OCI-LY7 (cell line): ENCODE data around the gene PHF20. TPM values are rescaled to one million over a fixed set of nuclear protein-coding genes. Genes with fewer than 3 reads are reported as not detected.
"Not testable (repeated sequence)": the region's sequence is repeated elsewhere in the genome, so short reads cannot be mapped to it uniquely, and the experiment has no call there.

Source experiments
- BruUV-seq: library from RNA; stranded (reverse); fragments of 400-500 nt; replicated peaks from 2 replicates; lab custom pipeline; 2021; lab: Mats Ljungman, UMichigan
- CTCF ChIA-PET: fragments of 300-600 bp; sonication (Branson Sonifier 250); formaldehyde crosslinking; loops from one replicate; lab custom pipeline; 2022; ENCODE audit warnings: antibody characterized with exemption; ENCODE audit not compliant: unreplicated experiment; lab: Charles Lee
- POLR2A ChIA-PET: fragments of 300-600 bp; sonication (Branson Sonifier 250); formaldehyde crosslinking; loops from one replicate; lab custom pipeline; 2022; ENCODE audit warnings: antibody characterized with exemption; lab: Charles Lee
- DNase-seq: peaks from one replicate; pipeline ENCODE4 v3.0.0-alpha.2; 2015; ENCODE audit warnings: low spot score
- H2AFZ ChIP-seq: fragments of 200-600 bp; sonication (generic), shearing (Covaris generic); 2 replicates; pipeline ENCODE4 v1.6.1; 2014; ENCODE audit warnings: mild to moderate bottlenecking, antibody characterized with exemption, low read length, moderate library complexity
- H3K27ac ChIP-seq: fragments of 200-600 bp; sonication (generic); 2 replicates; pipeline ENCODE4 v1.5.1; 2014; ENCODE audit warnings: mixed run types, low read depth, mild to moderate bottlenecking, moderate library complexity, low read length, inconsistent platforms; ENCODE audit not compliant: poor library complexity, severe bottlenecking
- H3K36me3 ChIP-seq: fragments of 200-600 bp; sonication (generic); 2 replicates; pipeline ENCODE4 v1.6.1; 2014; ENCODE audit warnings: mild to moderate bottlenecking, antibody characterized with exemption, low read length, moderate library complexity, mixed read lengths; ENCODE audit not compliant: insufficient read depth
- H3K4me1 ChIP-seq: fragments of 200-600 bp; sonication (generic); 2 replicates; pipeline ENCODE4 v1.5.1; 2014; ENCODE audit warnings: mild to moderate bottlenecking, low read length; ENCODE audit not compliant: insufficient read depth, poor library complexity, severe bottlenecking
- H3K4me2 ChIP-seq: fragments of 200-600 bp; sonication (generic); 2 replicates; pipeline ENCODE4 v1.6.1; 2014; ENCODE audit warnings: mild to moderate bottlenecking, low read length
- H3K4me3 ChIP-seq: fragments of 200-600 bp; sonication (generic); 2 replicates; pipeline ENCODE4 v1.5.1; 2014; ENCODE audit warnings: mild to moderate bottlenecking, low read depth, low read length; ENCODE audit not compliant: poor library complexity, severe bottlenecking
- H3K79me2 ChIP-seq: fragments of 200-600 bp; sonication (generic); 2 replicates; pipeline ENCODE4 v1.6.1; 2016; ENCODE audit warnings: low read depth, mild to moderate bottlenecking, low read length, moderate library complexity, mixed read lengths; ENCODE audit not compliant: insufficient read depth
- H3K9me2 ChIP-seq: fragments of 200-600 bp; sonication (generic); 2 replicates; pipeline ENCODE4 v1.6.1; 2016; ENCODE audit warnings: mild to moderate bottlenecking, low read length, mixed read lengths; ENCODE audit not compliant: insufficient read depth
- H3K9me3 ChIP-seq: fragments of 200-600 bp; sonication (generic); 2 replicates; pipeline ENCODE4 v1.6.1; 2014; ENCODE audit warnings: mild to moderate bottlenecking, mixed run types, low read length, mixed read lengths
- H4K20me1 ChIP-seq: fragments of 200-600 bp; sonication (generic); 2 replicates; pipeline ENCODE4 v1.6.1; 2014; ENCODE audit warnings: mild to moderate bottlenecking, antibody characterized with exemption, low read length, moderate library complexity, mixed read lengths; ENCODE audit not compliant: insufficient read depth
- EZH2phosphoT487 ChIP-seq: fragments of 200-600 bp; sonication (generic); IDR thresholded peaks from 2 replicates; pipeline ENCODE4 v1.6.1; 2018; ENCODE audit warnings: low read depth, borderline replicate concordance, mild to moderate bottlenecking, mixed run types, antibody characterized with exemption, low read length, moderate library complexity, mixed read lengths
- intact Hi-C: fragments of 100-400 bp; cut with micrococcal nuclease; formaldehyde crosslinking; loops from one replicate; pipeline ENCODE4 v1.10.0; 2022; ENCODE audit not compliant: unreplicated experiment
- total RNA-seq, 2 experiments: library from RNA; depleted of rRNA in 1 of 2; stranded (reverse); fragments of >200 nt in 1 of 2; shearing (Covaris generic) in 1 of 2; gene quantifications; 2 replicates each; pipeline ENCODE4 v1.2.3, GENCODE V29; 2014 to 2022
- TF ChIP-seq, protein P1 (sequence below): fragments of 200-600 bp; sonication (generic); conservative IDR thresholded peaks from 2 replicates; pipeline ENCODE4 v1.5.1; 2014; ENCODE audit warnings: mild to moderate bottlenecking, antibody characterized with exemption, low read length, moderate library complexity, mixed read lengths

Gene PHF20
- total RNA-seq, 2 experiments from 2014 or later = 37.9 to 47.8 TPM

DNA sequence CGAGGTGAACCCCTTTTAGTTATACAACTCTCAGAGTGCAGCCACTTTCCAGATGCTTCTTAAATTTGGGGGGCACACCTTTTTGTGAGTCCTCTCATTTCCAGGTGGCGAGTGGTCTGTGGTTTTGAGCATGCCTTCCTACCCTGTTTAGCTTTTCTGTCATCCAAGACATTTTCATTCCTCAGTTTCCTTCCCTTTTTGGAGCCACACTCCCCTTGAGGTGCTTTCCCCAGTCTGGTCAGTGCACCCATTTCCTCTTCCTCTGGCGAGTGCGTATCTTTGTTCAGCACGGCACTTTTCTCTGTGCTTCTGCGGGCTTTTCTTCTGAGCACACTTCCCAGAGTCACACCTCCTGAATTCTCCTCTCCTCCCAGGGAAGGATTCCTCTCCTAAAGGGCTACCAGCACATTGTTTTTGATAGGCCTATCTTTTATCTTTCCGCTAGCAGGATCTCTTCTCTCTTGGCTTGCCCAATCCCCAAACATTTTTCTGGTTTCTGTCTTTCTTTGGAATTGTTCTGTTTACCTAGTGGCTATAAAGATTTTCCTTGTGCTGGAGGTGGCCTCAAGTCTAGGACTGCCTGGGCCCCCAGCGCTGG is 1.4 kb downstream of the PHF20 start:
- no peak overlapping the region for H2AFZ ChIP-seq
- TF ChIP-seq, protein P1, sequence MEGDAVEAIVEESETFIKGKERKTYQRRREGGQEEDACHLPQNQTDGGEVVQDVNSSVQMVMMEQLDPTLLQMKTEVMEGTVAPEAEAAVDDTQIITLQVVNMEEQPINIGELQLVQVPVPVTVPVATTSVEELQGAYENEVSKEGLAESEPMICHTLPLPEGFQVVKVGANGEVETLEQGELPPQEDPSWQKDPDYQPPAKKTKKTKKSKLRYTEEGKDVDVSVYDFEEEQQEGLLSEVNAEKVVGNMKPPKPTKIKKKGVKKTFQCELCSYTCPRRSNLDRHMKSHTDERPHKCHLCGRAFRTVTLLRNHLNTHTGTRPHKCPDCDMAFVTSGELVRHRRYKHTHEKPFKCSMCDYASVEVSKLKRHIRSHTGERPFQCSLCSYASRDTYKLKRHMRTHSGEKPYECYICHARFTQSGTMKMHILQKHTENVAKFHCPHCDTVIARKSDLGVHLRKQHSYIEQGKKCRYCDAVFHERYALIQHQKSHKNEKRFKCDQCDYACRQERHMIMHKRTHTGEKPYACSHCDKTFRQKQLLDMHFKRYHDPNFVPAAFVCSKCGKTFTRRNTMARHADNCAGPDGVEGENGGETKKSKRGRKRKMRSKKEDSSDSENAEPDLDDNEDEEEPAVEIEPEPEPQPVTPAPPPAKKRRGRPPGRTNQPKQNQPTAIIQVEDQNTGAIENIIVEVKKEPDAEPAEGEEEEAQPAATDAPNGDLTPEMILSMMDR = no peak
- TF ChIP-seq EZH2phosphoT487 = no peak
- peaks cover 51% of the 10 kb centered on the region for H3K4me1 ChIP-seq
- intact Hi-C loops = no loop called here
- H3K9me3 ChIP-seq = no peaks in the 10 kb centered on the region
- CTCF ChIA-PET = no interaction called here
- H3K4me2 ChIP-seq = peak overlapping the region; percentile 100
- peak; percentile 40 for DNase-seq
- peak overlapping the region; percentile 93 for H3K4me3 ChIP-seq
- no peaks in the 10 kb centered on the region for H3K9me2 ChIP-seq
- peaks cover 27% of the 10 kb centered on the region for H3K36me3 ChIP-seq
- H3K79me2 ChIP-seq = peaks cover 58% of the 10 kb centered on the region
- POLR2A ChIA-PET = interaction anchor here (0.7 to 3.5 kb wide), 2 partner anchors 30 to 365 kb away, joined by 7 to 33 read pairs; partner anchors contain the start of gene RBM39
- BruUV-seq = no TSS peak
- peak overlapping the region; percentile 24 for H3K27ac ChIP-seq
- peaks cover 21% of the 10 kb centered on the region; the same call in 1 of the 2 replicates for H4K20me1 ChIP-seq

DNA sequence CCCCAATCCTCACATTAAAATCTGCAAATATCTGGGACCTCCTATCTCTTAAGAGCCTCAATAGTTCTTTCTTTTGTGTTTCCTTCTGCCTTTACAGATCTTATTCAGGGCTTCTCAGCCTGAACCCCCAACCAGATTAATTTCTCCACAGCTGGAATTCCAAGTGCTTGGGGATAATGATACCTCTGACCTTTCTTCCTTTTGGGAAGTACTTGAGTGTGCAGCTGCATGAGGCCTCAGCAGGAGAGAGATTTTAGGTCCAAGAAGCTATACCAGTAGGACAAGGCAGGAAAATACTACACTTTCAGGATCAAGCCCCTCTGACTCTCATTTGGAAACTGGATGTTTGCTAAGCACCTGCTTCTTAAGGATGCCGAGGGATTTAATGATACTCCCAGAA is 2.6 kb downstream of the PHF20 start:
- H3K9me3 ChIP-seq = no peaks in the 10 kb centered on the region
- ChIA-PET CTCF (no interaction called here), POLR2A (no interaction called here)
- H3K4me1 ChIP-seq = peaks cover 40% of the 10 kb centered on the region
- no TSS peak for BruUV-seq
- no peak overlapping the region for H2AFZ ChIP-seq
- no peak overlapping the region for H3K4me3 ChIP-seq
- H3K36me3 ChIP-seq = peaks cover 36% of the 10 kb centered on the region
- peaks cover 21% of the 10 kb centered on the region; the same call in 1 of the 2 replicates for H4K20me1 ChIP-seq
- H3K4me2 ChIP-seq = peak overlapping the region; percentile 100; the same call in 1 of the 2 replicates
- no peaks in the 10 kb centered on the region for H3K9me2 ChIP-seq
- no peak for TF ChIP-seq EZH2phosphoT487
- TF ChIP-seq, protein P1 = no peak
- peaks cover 63% of the 10 kb centered on the region for H3K79me2 ChIP-seq
- intact Hi-C loops = no loop called here
- DNase-seq = no peak
- no peak overlapping the region for H3K27ac ChIP-seq

DNA sequence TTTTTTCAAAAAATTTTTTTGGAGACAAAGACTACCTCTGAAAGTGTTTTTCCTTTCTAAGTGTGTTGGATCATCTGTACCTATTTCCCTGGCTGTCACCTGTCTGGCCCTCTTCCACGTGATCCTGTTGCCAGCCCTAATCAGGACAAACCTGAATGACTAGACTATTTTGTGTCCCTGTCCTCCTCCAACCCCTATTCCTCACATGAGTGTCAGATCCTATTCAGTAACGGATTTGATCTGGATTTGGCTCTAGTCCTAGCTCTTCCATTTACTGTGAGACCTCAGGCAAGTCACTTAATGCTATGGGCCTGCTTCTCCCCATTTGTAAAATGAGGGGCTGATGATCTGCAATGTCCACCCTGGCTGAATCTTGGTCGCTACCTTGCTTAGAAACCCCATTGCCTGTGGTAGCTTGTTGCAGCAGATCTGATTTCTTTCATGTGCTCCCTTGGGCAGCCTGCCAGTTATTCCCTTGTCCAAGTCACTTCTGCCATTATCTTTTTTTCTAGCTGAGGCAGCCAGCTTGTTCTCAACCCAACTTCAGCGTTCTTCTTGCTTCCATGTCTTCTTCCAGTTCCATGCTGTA is 4.8 kb downstream of the PHF20 start:
- H3K27ac ChIP-seq = no peak overlapping the region
- BruUV-seq = no TSS peak
- CTCF ChIA-PET = no interaction called here
- H3K4me1 ChIP-seq = peaks cover 30% of the 10 kb centered on the region
- H3K9me3 ChIP-seq = no peaks in the 10 kb centered on the region
- POLR2A ChIA-PET = interaction anchor here (0.6 kb wide), 1 partner anchor 211 kb away, joined by 5 read pairs; no protein-coding TSS in a partner anchor
- no peak overlapping the region for H2AFZ ChIP-seq
- H3K4me3 ChIP-seq = no peak overlapping the region
- H4K20me1 ChIP-seq = peaks cover 21% of the 10 kb centered on the region; the same call in 1 of the 2 replicates
- intact Hi-C loops = no loop called here
- H3K4me2 ChIP-seq = peak overlapping the region; percentile 23; the same call in 1 of the 2 replicates
- no peaks in the 10 kb centered on the region for H3K9me2 ChIP-seq
- DNase-seq = no peak
- H3K36me3 ChIP-seq = peaks cover 49% of the 10 kb centered on the region
- peaks cover 71% of the 10 kb centered on the region for H3K79me2 ChIP-seq
- TF ChIP-seq, protein P1 = no peak
- TF ChIP-seq EZH2phosphoT487 = no peak

DNA sequence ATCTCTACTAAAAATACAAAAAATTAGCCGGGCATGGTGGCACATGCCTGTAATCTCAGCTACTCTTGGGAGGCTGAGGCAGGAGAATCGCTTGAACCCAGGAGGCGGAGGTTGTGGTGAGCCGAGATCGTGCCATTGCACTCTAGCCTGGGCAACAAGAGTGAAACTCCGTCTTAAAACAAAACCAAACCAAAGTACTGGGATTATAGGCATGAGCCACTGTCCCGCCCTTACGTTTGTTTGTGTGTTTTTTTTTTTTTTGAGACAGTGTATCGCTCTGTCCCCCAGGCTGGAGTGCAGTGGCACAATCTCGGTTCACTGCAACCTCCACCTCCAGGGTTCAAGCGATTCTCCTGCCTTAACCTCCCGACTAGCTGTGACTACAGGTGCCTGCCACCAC is 12.0 kb downstream of the PHF20 start:
- H3K4me3 ChIP-seq, H3K4me1 ChIP-seq, H2AFZ ChIP-seq, H3K27ac ChIP-seq, BruUV-seq, H4K20me1 ChIP-seq, intact Hi-C loops, H3K9me2 ChIP-seq, DNase-seq, H3K4me2 ChIP-seq, H3K9me3 ChIP-seq, CTCF ChIA-PET: not testable (repeated sequence)
- Histone ChIP-seq H3K36me3 (peaks cover 50% of the 10 kb centered on the region), H3K79me2 (peaks cover 28% of the 10 kb centered on the region; the same call in 1 of the 2 replicates)
- POLR2A ChIA-PET = interaction anchor here (0.6 to 0.8 kb wide), 2 partner anchors 12 to 20 kb away, joined by 3 read pairs; partner anchors contain the start of gene PHF20
